ENCODE results near the gene PDGFRB. TPM values are rescaled to one million over a fixed set of nuclear protein-coding genes. Genes with fewer than 3 reads are reported as not detected.

PDGFRB gene
- total RNA-seq, 4 donors from 2014 or later: 171 to 354 (median 217) TPM

DNA sequence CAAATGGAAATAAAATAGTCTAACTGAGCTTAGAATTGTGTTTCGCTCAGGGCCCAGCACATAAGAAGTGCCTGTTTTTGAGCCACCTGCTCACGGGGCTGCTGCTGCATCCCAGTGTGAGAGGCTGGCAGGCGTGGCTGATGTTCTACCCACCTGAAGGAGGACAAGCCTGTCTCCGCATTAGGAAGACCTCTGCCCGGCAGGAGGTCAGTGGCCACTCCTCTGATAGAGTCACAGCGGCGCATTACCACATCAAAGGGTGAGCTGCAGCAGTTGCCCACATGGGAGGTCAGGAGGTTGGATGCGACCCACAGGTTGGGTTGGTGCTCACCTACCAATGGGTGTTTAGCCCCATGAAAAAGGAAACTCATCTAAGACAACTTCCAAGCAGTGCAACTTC lies 30.5 kb upstream of the PDGFRB start:
- H3K9me3 ChIP-seq: no peaks in the 10 kb centered on the region
- peaks cover 0 to 31% of the 10 kb centered on the region in 2 donors for H3K27me3 ChIP-seq
- no peak for DNase-seq (ENCODE audit: low spot score in 2 of 2)
- peaks cover 0 to 17% (median 4%) of the 10 kb centered on the region in 4 donors for H3K4me1 ChIP-seq
- no peak overlapping the region for H3K27ac ChIP-seq
- TF ChIP-seq, protein P1, sequence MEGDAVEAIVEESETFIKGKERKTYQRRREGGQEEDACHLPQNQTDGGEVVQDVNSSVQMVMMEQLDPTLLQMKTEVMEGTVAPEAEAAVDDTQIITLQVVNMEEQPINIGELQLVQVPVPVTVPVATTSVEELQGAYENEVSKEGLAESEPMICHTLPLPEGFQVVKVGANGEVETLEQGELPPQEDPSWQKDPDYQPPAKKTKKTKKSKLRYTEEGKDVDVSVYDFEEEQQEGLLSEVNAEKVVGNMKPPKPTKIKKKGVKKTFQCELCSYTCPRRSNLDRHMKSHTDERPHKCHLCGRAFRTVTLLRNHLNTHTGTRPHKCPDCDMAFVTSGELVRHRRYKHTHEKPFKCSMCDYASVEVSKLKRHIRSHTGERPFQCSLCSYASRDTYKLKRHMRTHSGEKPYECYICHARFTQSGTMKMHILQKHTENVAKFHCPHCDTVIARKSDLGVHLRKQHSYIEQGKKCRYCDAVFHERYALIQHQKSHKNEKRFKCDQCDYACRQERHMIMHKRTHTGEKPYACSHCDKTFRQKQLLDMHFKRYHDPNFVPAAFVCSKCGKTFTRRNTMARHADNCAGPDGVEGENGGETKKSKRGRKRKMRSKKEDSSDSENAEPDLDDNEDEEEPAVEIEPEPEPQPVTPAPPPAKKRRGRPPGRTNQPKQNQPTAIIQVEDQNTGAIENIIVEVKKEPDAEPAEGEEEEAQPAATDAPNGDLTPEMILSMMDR (IDR thresholded peaks at IDR 0.05): no peak
- TF ChIP-seq EP300 (IDR thresholded peaks at IDR 0.05) (no peak), POLR2A (IDR thresholded peaks at IDR 0.05) (no peak)
- 89 to 96% methylated on average over 5 to 8 of the region's 8 CpGs for WGBS, 2 donors
- H3K4me3 ChIP-seq: no peak overlapping the region
- H3K36me3 ChIP-seq: no peaks in the 10 kb centered on the region

DNA sequence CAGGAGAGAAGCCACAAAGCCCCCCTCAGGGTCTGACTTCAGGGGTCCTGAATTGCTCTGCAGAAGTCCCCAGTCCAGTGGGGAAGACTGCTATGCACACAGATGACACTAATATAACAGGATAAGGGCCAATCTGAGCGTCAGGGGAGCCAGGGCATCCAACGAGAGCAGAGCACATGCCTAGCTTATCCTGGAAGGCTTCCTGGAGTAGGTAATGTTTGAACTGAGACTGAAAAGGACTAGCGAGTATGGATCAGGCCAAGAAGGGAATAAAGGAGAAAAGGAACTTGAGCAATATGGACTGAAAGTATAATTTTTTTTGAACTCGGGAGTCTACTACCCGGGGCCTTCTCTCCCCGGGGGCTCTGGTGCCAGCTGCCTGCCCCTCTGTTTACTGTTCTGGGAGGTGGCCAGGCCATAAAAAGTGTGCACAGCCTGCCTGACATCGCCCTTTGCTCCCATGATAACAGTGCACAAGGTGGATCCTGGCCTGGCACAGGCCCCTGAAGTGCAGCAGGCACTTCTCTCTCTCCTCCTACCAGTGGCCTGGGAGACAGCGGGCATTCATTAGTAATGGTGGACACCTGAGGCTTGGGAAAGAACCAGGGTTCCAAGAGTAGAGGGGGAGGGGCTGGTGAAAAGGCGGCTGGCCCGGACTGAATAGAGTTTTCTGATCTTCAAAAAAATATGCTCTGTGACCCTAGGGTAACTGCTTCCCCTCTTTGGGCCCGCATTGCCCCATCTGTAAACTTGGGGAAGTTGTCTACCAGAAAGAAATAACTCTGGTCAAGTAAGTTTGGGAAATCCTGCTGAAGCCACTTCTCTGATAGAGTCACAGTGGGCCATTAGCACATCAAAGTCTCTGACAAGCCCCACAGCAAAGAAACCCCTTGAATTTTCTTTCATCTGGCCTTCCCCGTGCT lies 29.6 kb upstream of the PDGFRB start:
- Histone ChIP-seq H3K27me3 (peaks cover 0 to 23% of the 10 kb centered on the region in 2 donors), H3K27ac (peak overlapping the region in 1 of 4 donors; percentile 34), H3K36me3 (no peaks in the 10 kb centered on the region), H3K9me3 (no peaks in the 10 kb centered on the region), H3K4me1 (peaks cover 0 to 23% (median 4%) of the 10 kb centered on the region in 4 donors), H3K4me3 (no peak overlapping the region)
- no peak for DNase-seq (ENCODE audit: low spot score in 2 of 2)
- no peak for TF ChIP-seq EP300 (IDR thresholded peaks at IDR 0.05)
- TF ChIP-seq, protein P1 (IDR thresholded peaks at IDR 0.05): no peak
- TF ChIP-seq POLR2A (IDR thresholded peaks at IDR 0.05): no peak
- 73 to 86% methylated on average over 12 of the region's 12 CpGs for WGBS, 2 donors

DNA sequence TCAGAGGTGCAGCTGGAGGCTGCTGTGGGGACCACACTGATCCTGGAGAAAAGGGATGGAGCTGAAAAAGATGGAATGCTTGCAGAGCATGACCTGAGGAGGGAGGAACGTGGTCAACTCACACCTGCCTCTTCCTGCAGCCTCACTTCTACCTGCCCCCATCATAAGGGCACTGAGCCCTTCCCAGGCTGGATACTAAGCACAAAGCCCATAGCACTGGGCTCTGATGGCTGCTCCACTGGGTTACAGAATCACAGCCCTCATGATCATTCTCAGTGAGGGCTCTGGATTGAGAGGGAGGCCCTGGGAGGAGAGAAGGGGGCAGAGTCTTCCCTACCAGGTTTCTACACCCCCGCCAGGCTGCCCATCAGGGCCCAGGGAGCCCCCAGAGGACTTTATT lies 28.4 kb upstream of the PDGFRB start:
- Histone ChIP-seq H3K9me3 (no peaks in the 10 kb centered on the region), H3K27ac (peak overlapping the region in 1 of 4 donors; percentile 12), H3K36me3 (no peaks in the 10 kb centered on the region), H3K4me3 (no peak overlapping the region), H3K4me1 (peaks cover 0 to 22% (median 10%) of the 10 kb centered on the region in 4 donors), H3K27me3 (peaks cover 0 to 11% of the 10 kb centered on the region in 2 donors)
- TF ChIP-seq POLR2A (IDR thresholded peaks at IDR 0.05) (no peak), EP300 (IDR thresholded peaks at IDR 0.05) (no peak)
- TF ChIP-seq, protein P1 (IDR thresholded peaks at IDR 0.05): no peak
- 75 to 80% methylated on average over 2 of the region's 2 CpGs for WGBS, 2 donors
- no peak for DNase-seq (ENCODE audit: low spot score in 2 of 2)

DNA sequence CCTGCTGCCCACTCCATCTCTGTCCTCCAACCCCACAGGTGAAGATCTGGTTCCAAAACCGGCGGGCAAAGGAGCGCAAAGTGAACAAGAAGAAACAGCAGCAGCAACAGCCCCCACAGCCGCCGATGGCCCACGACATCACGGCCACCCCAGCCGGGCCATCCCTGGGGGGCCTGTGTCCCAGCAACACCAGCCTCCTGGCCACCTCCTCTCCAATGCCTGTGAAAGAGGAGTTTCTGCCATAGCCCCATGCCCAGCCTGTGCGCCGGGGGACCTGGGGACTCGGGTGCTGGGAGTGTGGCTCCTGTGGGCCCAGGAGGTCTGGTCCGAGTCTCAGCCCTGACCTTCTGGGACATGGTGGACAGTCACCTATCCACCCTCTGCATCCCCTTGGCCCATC lies 27.8 kb upstream of the PDGFRB start:
- Histone ChIP-seq H3K4me3 (no peak overlapping the region), H3K27ac (no peak overlapping the region), H3K4me1 (peaks cover 0 to 22% (median 10%) of the 10 kb centered on the region in 4 donors), H3K27me3 (peaks cover 0 to 5% of the 10 kb centered on the region in 2 donors), H3K36me3 (no peaks in the 10 kb centered on the region), H3K9me3 (no peaks in the 10 kb centered on the region)
- no peak for DNase-seq (ENCODE audit: low spot score in 2 of 2)
- 91 to 99% methylated on average over 9 to 11 of the region's 12 CpGs for WGBS, 2 donors
- TF ChIP-seq POLR2A (IDR thresholded peaks at IDR 0.05) (no peak), EP300 (IDR thresholded peaks at IDR 0.05) (no peak)
- TF ChIP-seq, protein P1 (IDR thresholded peaks at IDR 0.05): no peak

DNA sequence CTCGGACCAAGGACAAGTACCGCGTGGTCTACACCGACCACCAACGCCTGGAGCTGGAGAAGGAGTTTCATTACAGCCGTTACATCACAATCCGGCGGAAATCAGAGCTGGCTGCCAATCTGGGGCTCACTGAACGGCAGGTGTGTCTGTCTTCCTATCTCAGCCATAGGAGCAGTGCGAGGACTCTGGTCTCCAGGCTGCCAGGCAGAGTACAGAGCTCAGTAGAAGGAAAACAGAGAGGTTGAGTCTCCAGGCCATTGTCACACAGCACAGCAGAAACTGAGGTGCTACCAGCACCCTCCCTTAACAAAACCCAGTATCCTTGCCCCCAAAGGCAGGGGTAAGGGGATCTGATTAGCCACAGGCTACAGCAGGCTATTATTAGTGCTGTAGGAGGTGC lies 27.1 kb upstream of the PDGFRB start:
- TF ChIP-seq, protein P1 (IDR thresholded peaks at IDR 0.05): no peak
- TF ChIP-seq EP300 (IDR thresholded peaks at IDR 0.05): no peak
- TF ChIP-seq POLR2A (IDR thresholded peaks at IDR 0.05): no peak
- Histone ChIP-seq H3K36me3 (no peaks in the 10 kb centered on the region), H3K27me3 (no peaks in the 10 kb centered on the region), H3K4me3 (no peak overlapping the region), H3K9me3 (no peaks in the 10 kb centered on the region), H3K4me1 (peaks cover 0 to 22% (median 10%) of the 10 kb centered on the region in 4 donors), H3K27ac (peak overlapping the region in 1 of 4 donors; percentile 26)
- 94 to 95% methylated on average over 10 of the region's 10 CpGs for WGBS, 2 donors
- no peak for DNase-seq (ENCODE audit: low spot score in 2 of 2)
